ENCODE measurements around the gene TMEM229B. TPM values are rescaled to one million over a fixed set of nuclear protein-coding genes. Genes with fewer than 3 reads are reported as not detected.

Gene TMEM229B
- polyA plus RNA-seq, 3 donors: 1.3 to 2.2 (median 1.5) TPM

GRCh38 chr14:67493092-67493717, 4.7 kb upstream of the TMEM229B start:
- 92 to 95% (median 94%) methylated on average over 8 of the region's 8 CpGs for WGBS, 3 donors
- no peak overlapping the region for H3K27ac ChIP-seq (ENCODE audit: low read depth, low read length)

- WGBS, 3 donors: 54 to 91% (median 89%) methylated on average over 3 of the region's 3 CpGs
- H3K27ac ChIP-seq (ENCODE audit: low read depth, low read length): no peak overlapping the region
These were observed 4.0 kb upstream of the TMEM229B start for GRCh38 chr14:67492538-67492937.

GRCh38 chr14:67491741-67492507, 3.4 kb upstream of the TMEM229B start:
- WGBS, 3 donors: 25 to 64% (median 63%) methylated on average over 9 of the region's 9 CpGs
- no peak overlapping the region for H3K27ac ChIP-seq (ENCODE audit: low read depth, low read length)

GRCh38 chr14:67491285-67491684, 2.8 kb upstream of the TMEM229B start:
- H3K27ac ChIP-seq (ENCODE audit: low read depth, low read length): no peak overlapping the region
- 93 to 95% (median 95%) methylated on average over 3 of the region's 3 CpGs for WGBS, 3 donors

- H3K27ac ChIP-seq (ENCODE audit: low read depth, low read length): no peak overlapping the region
- 73 to 80% (median 78%) methylated on average over 4 of the region's 4 CpGs for WGBS, 3 donors
These were observed 1.7 kb upstream of the TMEM229B start for GRCh38 chr14:67490196-67490595.

GRCh38 chr14:67487332-67487731, 1.2 kb downstream of the TMEM229B start:
- H3K27ac ChIP-seq (ENCODE audit: low read depth, low read length): no peak overlapping the region

GRCh38 chr14:67486890-67487289, 1.6 kb downstream of the TMEM229B start:
- H3K27ac ChIP-seq (ENCODE audit: low read depth, low read length): no peak overlapping the region
- WGBS, 3 donors: 82 to 87% (median 86%) methylated on average over 4 of the region's 4 CpGs

More at GRCh38 chr14:67487332-67487731, 1.2 kb downstream of the TMEM229B start:
- 78 to 92% (median 88%) methylated on average over 4 of the region's 4 CpGs for WGBS, 3 donors

- H3K27ac ChIP-seq (ENCODE audit: low read depth, low read length): no peak overlapping the region
- 73 to 90% (median 75%) methylated on average over 4 of the region's 4 CpGs for WGBS, 3 donors
These were observed 2.9 kb downstream of the TMEM229B start for GRCh38 chr14:67485501-67486095.

GRCh38 chr14:67483579-67484285, 4.8 kb downstream of the TMEM229B start:
- 84 to 94% (median 84%) methylated on average over 8 of the region's 8 CpGs for WGBS, 3 donors
- H3K27ac ChIP-seq (ENCODE audit: low read depth, low read length): no peak overlapping the region

- 90 to 96% (median 91%) methylated on average over 8 of the region's 8 CpGs for WGBS, 3 donors
- no peak overlapping the region for H3K27ac ChIP-seq (ENCODE audit: low read depth, low read length)
These were observed 6.0 kb downstream of the TMEM229B start for GRCh38 chr14:67482231-67483164.

GRCh38 chr14:67480011-67480410, 8.5 kb downstream of the TMEM229B start:
- H3K27ac ChIP-seq (ENCODE audit: low read depth, low read length): no peak overlapping the region
- 61 to 69% (median 64%) methylated on average over 9 of the region's 9 CpGs for WGBS, 3 donors

- no peak overlapping the region for H3K27ac ChIP-seq (ENCODE audit: low read depth, low read length)
- 87 to 91% (median 88%) methylated on average over 2 of the region's 2 CpGs for WGBS, 3 donors
These were observed 9.8 kb downstream of the TMEM229B start for GRCh38 chr14:67478800-67479084.

- H3K27ac ChIP-seq (ENCODE audit: low read depth, low read length): no peak overlapping the region
- 90 to 92% (median 91%) methylated on average over 11 of the region's 11 CpGs for WGBS, 3 donors
These were observed 10.4 kb downstream of the TMEM229B start for GRCh38 chr14:67477926-67478799.

GRCh38 chr14:67474366-67474765, 14.2 kb downstream of the TMEM229B start:
- WGBS, 3 donors: 86 to 93% (median 89%) methylated on average over 1 of the region's 1 CpG
- H3K27ac ChIP-seq (ENCODE audit: low read depth, low read length): no peak overlapping the region

- 97 to 98% (median 98%) methylated on average over 52 of the region's 52 CpGs for WGBS, 3 donors
These were observed 15.0 kb downstream of the TMEM229B start for GRCh38 chr14:67473290-67474082.

GRCh38 chr14:67472726-67473125, 15.8 kb downstream of the TMEM229B start:
- 90 to 95% (median 91%) methylated on average over 10 of the region's 10 CpGs for WGBS, 3 donors
- H3K27ac ChIP-seq (ENCODE audit: low read depth, low read length): no peak overlapping the region

More at GRCh38 chr14:67473290-67474082, 15.0 kb downstream of the TMEM229B start:
- no peak overlapping the region for H3K27ac ChIP-seq (ENCODE audit: low read depth, low read length)

All from adipose tissue (tissue), 3 donors.